K562 (cell line): ENCODE measurements around the gene SETD3. TPM values are rescaled to one million over a fixed set of nuclear protein-coding genes. Genes with fewer than 3 reads are reported as not detected.

Source experiments
- ATAC-seq: fragments of 200-7000 bp; cut with Tn5 transposase; 3 replicates; pipeline ENCODE4 v1.9.1; 2020; ENCODE audit warnings: moderate library complexity
- BruUV-seq: library from RNA; stranded (reverse); fragments of 400-500 nt; replicated peaks from 2 replicates; lab custom pipeline; 2021; lab: Mats Ljungman, UMichigan
- CTCF ChIA-PET: fragments of 300-600 bp; formaldehyde crosslinking; extraction: SDS; loops from one replicate; lab custom pipeline; 2021; ENCODE audit warnings: low intra/inter-chr PET ratio; lab: Yijun Ruan, JAX
- POLR2A ChIA-PET: fragments of 300-600, 350-650 bp; sonication (Branson Sonifier 250); formaldehyde crosslinking; extraction: SDS; loops from one replicate; lab custom pipeline; 2021; ENCODE audit warnings: antibody characterized with exemption, inconsistent platforms; lab: Yijun Ruan, JAX
- DNase-seq, 4 experiments: peaks; one replicate each; pipeline versions ENCODE4 v3.0.0 to v3.0.0-alpha.2; 2011 to 2018; ENCODE audit warnings: low spot score in 3 of 4, mixed read lengths in 3 of 4; ENCODE audit errors: extremely low read depth in 1 of 4
- FAIRE-seq: peaks from 2 replicates; lab custom pipeline; 2011; peaks lifted over from hg19 to GRCh38; lab: Jason Lieb, UNC
- H2AFZ ChIP-seq: 2 replicates; pipeline ENCODE4 v1.6.0; 2011; ENCODE audit warnings: low read depth, low read length, control low read depth, inconsistent platforms
- H3K27ac ChIP-seq: fragments of 200-600 bp; 3 replicates; pipeline ENCODE4 v1.8.0; 2011; ENCODE audit warnings: low read depth, mild to moderate bottlenecking, control low read depth, inconsistent platforms, low read length, moderate library complexity, mixed read lengths; ENCODE audit errors: extremely low read depth
- H3K27me3 ChIP-seq, 2 experiments: fragments of 300-600 bp in 1 of 2; 2 replicates in 1 of 2; 3 replicates in 1 of 2; pipeline versions ENCODE4 v1.6.0 to v1.8.0; 2011; ENCODE audit warnings: inconsistent platforms in 2 of 2, low read length in 2 of 2, mild to moderate bottlenecking in 1 of 2, mixed read lengths in 1 of 2, moderate library complexity in 1 of 2; ENCODE audit not compliant: control insufficient read depth in 2 of 2, insufficient read depth in 2 of 2
- H3K36me3 ChIP-seq: fragments of 300-600 bp; 3 replicates; pipeline ENCODE4 v1.8.0; 2011; ENCODE audit warnings: mild to moderate bottlenecking, low read length, inconsistent platforms; ENCODE audit not compliant: control insufficient read depth, insufficient read depth
- H3K4me1 ChIP-seq, 2 experiments: fragments of 200-600 bp in 1 of 2; replicated peaks in 1 of 2; 2 replicates in 1 of 2; 3 replicates in 1 of 2; pipeline versions ENCODE4 v1.5.1 to v1.8.0; 2011; ENCODE audit warnings: inconsistent platforms in 2 of 2, low read length in 2 of 2, mild to moderate bottlenecking in 1 of 2, mixed read lengths in 1 of 2, moderate library complexity in 1 of 2; ENCODE audit not compliant: control insufficient read depth in 2 of 2, insufficient read depth in 2 of 2
- H3K4me2 ChIP-seq: 2 replicates; pipeline ENCODE4 v1.6.1; 2011; ENCODE audit warnings: low read length, control low read depth, inconsistent platforms, mixed read lengths; ENCODE audit not compliant: insufficient read depth
- H3K4me3 ChIP-seq: fragments of 200-600 bp; sonication (generic), shearing (Covaris generic); 2 replicates; pipeline ENCODE4 v1.5.1; 2016; ENCODE audit warnings: control low read depth, inconsistent platforms
- H3K79me2 ChIP-seq: fragments of 200-600 bp; 3 replicates; pipeline ENCODE4 v1.8.0; 2011; ENCODE audit warnings: low read length, inconsistent platforms; ENCODE audit not compliant: control insufficient read depth, insufficient read depth
- H3K9ac ChIP-seq, 2 experiments: 2 replicates each; pipeline versions ENCODE4 v1.6.0 to v1.6.1; 2011; ENCODE audit warnings: low read depth in 2 of 2, low read length in 2 of 2, control low read depth in 1 of 2, inconsistent platforms in 1 of 2, mild to moderate bottlenecking in 1 of 2, mixed read lengths in 1 of 2; ENCODE audit not compliant: insufficient read depth in 1 of 2
- H3K9me1 ChIP-seq: one replicate; pipeline ENCODE4 v1.6.0; 2011; ENCODE audit warnings: inconsistent platforms, mild to moderate bottlenecking, low read length, moderate library complexity; ENCODE audit not compliant: control insufficient read depth, insufficient read depth
- H3K9me3 ChIP-seq: replicated peaks from 2 replicates; pipeline ENCODE4 v1.5.1; 2011; ENCODE audit warnings: low read depth, low read length, inconsistent platforms; ENCODE audit not compliant: control insufficient read depth, insufficient read depth
- H4K20me1 ChIP-seq: replicated peaks from 2 replicates; pipeline ENCODE4 v1.6.1; 2011; ENCODE audit warnings: low read length, inconsistent platforms, mixed read lengths; ENCODE audit not compliant: control insufficient read depth, insufficient read depth
- ADNP ChIP-seq: fragments of 200-800 bp; sonication (Bioruptor generic); IDR thresholded peaks from 2 replicates; pipeline ENCODE4 v1.6.1; 2016; ENCODE audit warnings: missing genetic modification characterization, missing compliant biosample characterization
- BCL6 ChIP-seq: fragments of 250-450 bp; sonication (Bioruptor Pico); IDR thresholded peaks from 2 replicates; pipeline ENCODE4 v1.4.0; 2020
- BHLHE40 ChIP-seq: IDR thresholded peaks from 2 replicates; pipeline ENCODE4 v1.6.1; 2011; ENCODE audit warnings: low read length, improper control_type of control experiment
- CTCF ChIP-seq, 3 experiments: IDR thresholded peaks in 2 of 3; conservative IDR thresholded peaks in 1 of 3; 2 replicates each; pipeline ENCODE4 v1.5.1; 2011 to 2012; ENCODE audit warnings: low read length in 3 of 3, mild to moderate bottlenecking in 3 of 3, control low read depth in 2 of 3, improper control_type of control experiment in 1 of 3, inconsistent platforms in 1 of 3, low read depth in 1 of 3, mixed read lengths in 1 of 3, moderate library complexity in 1 of 3; ENCODE audit not compliant: insufficient read depth in 2 of 3
- CXXC5 ChIP-seq: fragments of 250-450 bp; sonication (Bioruptor Pico); IDR thresholded peaks from 2 replicates; pipeline ENCODE4 v1.8.0; 2022; ENCODE audit warnings: inconsistent platforms, mild to moderate bottlenecking, moderate library complexity
- ETV1 ChIP-seq: fragments of 450-650 bp; conservative IDR thresholded peaks from 2 replicates; pipeline ENCODE4 v1.6.1; 2016; ENCODE audit warnings: missing genetic modification characterization, control low read depth, low read depth, missing compliant biosample characterization
- XRCC5 ChIP-seq: fragments of 200-400 bp; formaldehyde crosslinking; IDR thresholded peaks from 2 replicates; pipeline ENCODE4 v1.6.1; 2017; ENCODE audit warnings: low read depth, mild to moderate bottlenecking, low read length
- ZNF584 ChIP-seq: fragments of 200-800 bp; sonication (Bioruptor generic); IDR thresholded peaks from 2 replicates; pipeline ENCODE4 v1.6.1; 2016; ENCODE audit warnings: low read depth, mild to moderate bottlenecking, missing genetic modification characterization, missing compliant biosample characterization
- WGBS: fragments of 100-300 bp; shearing (Covaris generic); methylation state at CpG from one replicate; pipeline ENCODE4 v1.1.6; 2016; ENCODE audit warnings: low coverage, mixed read lengths; ENCODE audit not compliant: insufficient coverage; ENCODE audit errors: missing lambda C conversion rate; 5-methylcytosine and 5-hydroxymethylcytosine counted together
- in situ Hi-C: fragments of 300-500 bp; cut with MboI; formaldehyde crosslinking; loops from 4 replicates; pipeline ENCODE4 v1.15.0; 2018; ENCODE audit warnings: inconsistent platforms, mixed read lengths
- intact Hi-C: fragments of 100-400 bp; cut with micrococcal nuclease; formaldehyde crosslinking; loops from 2 replicates; pipeline ENCODE4 v1.14.2; 2022
- polyA plus RNA-seq, 8 experiments: library from polyadenylated mRNA; depleted of rRNA in 4 of 8; stranded (reverse) in 5 of 8; unstranded in 3 of 8; fragments of >200 nt; fragmentation: Nextera tagmentation in 2 of 8; fragmentation: Illumina TruSeq in 1 of 8; extraction: Ambion mirVana in 2 of 8; extraction: Trizol in 1 of 8; gene quantifications; 2 replicates each; pipeline versions ENCODE4 v1.2.1 to v1.2.3, GENCODE V29; 2011 to 2014; ENCODE audit warnings: inconsistent platforms in 1 of 8, missing spikeins in 1 of 8
- total RNA-seq, 7 experiments: library from RNA; depleted of rRNA in 6 of 7; stranded (reverse); fragments of >200 nt in 6 of 7; fragmentation: Illumina TruSeq in 2 of 7; extraction: Trizol in 2 of 7; gene quantifications; 2 replicates each; pipeline versions ENCODE4 v1.2.1 to v1.2.3, GENCODE V29; 2011 to 2021; ENCODE audit warnings: low replicate concordance in 1 of 7
- TF ChIP-seq, protein P1 (sequence below): sonication (generic); formaldehyde crosslinking; IDR thresholded peaks from 2 replicates; pipeline ENCODE4 v1.9.0; 2022; ENCODE audit warnings: mild to moderate bottlenecking, missing genetic modification reagents

Gene SETD3
- total and polyA plus RNA-seq, 9 of the 15 experiments (the other 6 are each of a cell fraction or from before 2014, with no cell fraction given), result 8.5 to 35.9 (median 26.5) TPM

GRCh38 chr14:99475179-99475578, 5.5 kb downstream of the SETD3 start:
- intact Hi-C loops, result no loop called here
- 5% methylated on average over 9 of the region's 9 CpGs for WGBS
- Histone ChIP-seq H3K27me3 (no peaks in the 10 kb centered on the region), H3K27ac (peak overlapping the region; percentile 65), H2AFZ (peak overlapping the region; percentile 71), H3K4me2 (peak overlapping the region; percentile 73), H3K4me1 (peaks cover 5 to 36% of the 10 kb centered on the region in 2 experiments; a peak in 4 of 5 replicates), H3K4me3 (no peak overlapping the region), H3K36me3 (no peaks in the 10 kb centered on the region), H3K9me3 (no peaks in the 10 kb centered on the region)
- POLR2A ChIA-PET, result interaction anchor here (0.8 to 2.0 kb wide), 4 partner anchors 11 to 122 kb away, joined by 3 to 10 read pairs (median 4); no protein-coding TSS in a partner anchor
- TF ChIP-seq ZNF584 (CRISPR knock-in tag) (no peak), CXXC5 (CRISPR knock-in tag) (0 out of 2 replicates have a peak, but pooled peaks have one; percentile 3), BHLHE40 (0 out of 2 replicates have a peak, but pooled peaks have one; percentile 42), ADNP (no peak), BCL6 (CRISPR knock-in tag) (no peak), CTCF (IDR thresholded peaks at IDR 0.05 in 2 of 3, conservative IDR thresholded peaks at IDR 0.05 in 1 of 3; ENCODE audit: insufficient read depth in 2 of 3, low read depth in 1 of 3, low read length in 3 of 3) (0 out of 6 replicates have a peak, but pooled peaks of 1 of the 3 experiments have one; percentile 3), ETV1 (tag) (peak; percentile 25), XRCC5 (no peak)
- TF ChIP-seq, protein P1, sequence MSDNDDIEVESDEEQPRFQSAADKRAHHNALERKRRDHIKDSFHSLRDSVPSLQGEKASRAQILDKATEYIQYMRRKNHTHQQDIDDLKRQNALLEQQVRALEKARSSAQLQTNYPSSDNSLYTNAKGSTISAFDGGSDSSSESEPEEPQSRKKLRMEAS (CRISPR knock-in tag), result no peak
- TF ChIP-seq, all 486 proteins: peak for 4
- BruUV-seq, result no TSS peak
- peaks cover 97% of the 10 kb centered on the region for H3K79me2 ChIP-seq
- peak; percentile 75 for ATAC-seq
- no peaks in the 10 kb centered on the region for H3K9me1 ChIP-seq
- in situ Hi-C loops, result no loop called here
- peak overlapping the region; percentile 59 to 74; a peak in 3 of 4 replicates for H3K9ac ChIP-seq
- H4K20me1 ChIP-seq, result peaks cover 12% of the 10 kb centered on the region; the same call in 1 of the 2 replicates
- DNase-seq, result peak in 2 of 4 experiments; percentile 16 to 63
- CTCF ChIA-PET, result no interaction called here
- no peak for FAIRE-seq
